Urothelium cell line (cell line): ENCODE data around the gene ANXA4.
"Not testable (repeated sequence)": the region's sequence is repeated elsewhere in the genome, so short reads cannot be mapped to it uniquely, and the experiment has no call there.

ENCODE experiments used
- DNase-seq: peaks from one replicate; pipeline ENCODE4 v3.0.0; 2011; ENCODE audit warnings: low spot score, mixed read lengths
- FAIRE-seq: peaks from 2 replicates; lab custom pipeline; 2011; peaks lifted over from hg19 to GRCh38; lab: Jason Lieb, UNC

The ANXA4 gene

GRCh38 chr2:69802781-69803367, 60.9 kb downstream of the ANXA4 start:
- not testable (repeated sequence) for DNase-seq, FAIRE-seq

- FAIRE-seq = no peak
- DNase-seq = no peak
Measured at GRCh38 chr2:69804416-69804815, 62.5 kb downstream of the ANXA4 start.

GRCh38 chr2:69805887-69806286, 64.0 kb downstream of the ANXA4 start:
- DNase-seq (no peak), FAIRE-seq (no peak)

- FAIRE-seq (no peak), DNase-seq (no peak)
Measured at GRCh38 chr2:69807821-69808540, 66.0 kb downstream of the ANXA4 start.

GRCh38 chr2:69810550-69810949, 68.6 kb downstream of the ANXA4 start:
- FAIRE-seq (no peak), DNase-seq (no peak)

- FAIRE-seq = no peak
- DNase-seq = no peak
Measured at GRCh38 chr2:69811018-69811417, 69.1 kb downstream of the ANXA4 start.

GRCh38 chr2:69811591-69811990, 69.7 kb downstream of the ANXA4 start:
- DNase-seq (no peak), FAIRE-seq (no peak)

GRCh38 chr2:69815717-69816116, 73.8 kb downstream of the ANXA4 start:
- FAIRE-seq = no peak
- no peak for DNase-seq

- DNase-seq (peak; percentile 66), FAIRE-seq (no peak)
Measured at GRCh38 chr2:69816923-69817542, 75.1 kb downstream of the ANXA4 start.

- DNase-seq (no peak), FAIRE-seq (no peak)
Measured at GRCh38 chr2:69817729-69818501, 76.0 kb downstream of the ANXA4 start.

GRCh38 chr2:69827796-69828540, 86.0 kb downstream of the ANXA4 start:
- no peak for DNase-seq

GRCh38 chr2:69828938-69829255, 87.0 kb downstream of the ANXA4 start:
- DNase-seq (no peak), FAIRE-seq (no peak)

More at GRCh38 chr2:69827796-69828540, 86.0 kb downstream of the ANXA4 start:
- no peak for FAIRE-seq

- FAIRE-seq (peak; percentile 99), DNase-seq (peak; percentile 99)
Measured at GRCh38 chr2:69829256-69830044, 87.5 kb downstream of the ANXA4 start, which contains the start of gene GMCL1. TSS of gene GMCL1 (plus strand) at chr2:69829660. CDS start at chr2:69829893, 233 bp downstream.

GRCh38 chr2:69830045-69830905, 88.3 kb downstream of the ANXA4 start:
- FAIRE-seq (no peak), DNase-seq (peak; percentile 35)

GRCh38 chr2:69830906-69831241, 88.9 kb downstream of the ANXA4 start:
- FAIRE-seq, DNase-seq: not testable (repeated sequence)

- FAIRE-seq (no peak), DNase-seq (peak; percentile 17)
Measured at GRCh38 chr2:69831354-69831905, 89.5 kb downstream of the ANXA4 start.

- DNase-seq = no peak
- FAIRE-seq = no peak
Measured at GRCh38 chr2:69833752-69834151, 91.8 kb downstream of the ANXA4 start.

- FAIRE-seq (no peak), DNase-seq (no peak)
Measured at GRCh38 chr2:69835666-69836065, 93.7 kb downstream of the ANXA4 start.

- DNase-seq (no peak), FAIRE-seq (no peak)
Measured at GRCh38 chr2:69836316-69836715, 94.4 kb downstream of the ANXA4 start.
